HG02852 (cell line): ENCODE data around the gene PDSS2.
A peak's percentile ranks its signal among the peaks of the same experiment; 100 is the strongest.
"Not testable (repeated sequence)": the region's sequence is repeated elsewhere in the genome, so short reads cannot be mapped to it uniquely, and the experiment has no call there.

Source experiments
- ATAC-seq: cut with Tn5 transposase; IDR thresholded peaks from one replicate; pipeline ENCODE4 v1.9.1; 2021; ENCODE audit warnings: mild to moderate bottlenecking, moderate library complexity; ENCODE audit not compliant: unreplicated experiment

PDSS2 gene

DNA sequence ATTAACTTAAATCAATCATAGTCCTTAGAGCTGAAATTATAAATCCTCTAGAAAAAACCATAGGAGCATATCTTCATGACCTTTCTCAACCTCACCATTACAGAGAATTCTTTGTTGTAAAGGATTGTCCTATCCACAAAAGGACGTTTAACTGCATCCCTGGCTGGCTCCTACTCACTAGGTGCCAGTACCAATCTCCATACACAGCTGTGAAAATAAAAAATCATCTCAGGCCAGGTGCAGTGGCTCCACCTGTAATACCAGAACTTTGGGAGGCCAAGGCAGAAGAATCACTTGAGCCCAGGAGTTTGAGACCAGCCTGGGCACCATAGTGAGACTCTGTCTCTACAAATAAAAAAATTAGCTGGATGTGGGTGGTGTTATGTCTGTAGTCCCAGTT lies 89.9 kb downstream of the PDSS2 start:
- ATAC-seq, result no peak

DNA sequence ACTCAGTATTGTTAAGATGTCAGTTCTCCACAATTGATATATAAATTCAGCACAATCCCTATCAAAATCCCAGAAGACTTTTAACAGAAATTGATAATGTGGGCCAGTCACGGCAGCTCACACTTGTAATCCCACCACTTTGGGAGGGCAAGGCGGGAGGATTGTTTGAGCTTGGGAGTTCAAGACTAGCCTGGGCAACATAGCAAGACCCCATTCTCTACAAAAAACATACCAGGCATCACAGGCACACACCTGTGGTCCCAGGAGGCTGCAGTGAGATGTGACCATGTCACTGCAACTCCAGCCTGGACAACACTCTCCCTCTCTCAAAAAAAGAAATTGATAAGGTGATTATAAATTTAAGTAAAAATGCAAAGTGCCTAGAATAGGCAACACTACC lies 90.9 kb downstream of the PDSS2 start:
- ATAC-seq, result no peak

DNA sequence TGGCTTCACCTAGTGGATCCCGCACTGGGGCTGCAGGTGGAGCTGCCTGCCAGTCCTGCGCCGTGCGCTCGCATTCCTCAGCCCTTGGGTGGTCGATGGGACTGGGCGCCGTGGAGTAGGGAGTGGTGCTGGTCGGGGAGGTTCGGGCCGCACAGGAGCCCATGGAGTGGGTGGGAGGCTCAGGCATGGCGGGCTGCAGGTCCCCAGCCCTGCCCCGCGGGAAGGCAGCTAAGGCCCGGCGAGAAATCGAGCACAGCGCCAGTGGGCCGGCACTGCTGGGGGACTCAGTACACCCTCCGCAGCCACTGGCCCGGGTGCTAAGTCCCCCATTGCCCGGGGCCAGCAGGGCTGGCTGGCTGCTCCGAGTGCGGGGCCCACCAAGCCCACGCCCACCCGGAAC lies 95.2 kb downstream of the PDSS2 start:
- not testable (repeated sequence) for ATAC-seq

DNA sequence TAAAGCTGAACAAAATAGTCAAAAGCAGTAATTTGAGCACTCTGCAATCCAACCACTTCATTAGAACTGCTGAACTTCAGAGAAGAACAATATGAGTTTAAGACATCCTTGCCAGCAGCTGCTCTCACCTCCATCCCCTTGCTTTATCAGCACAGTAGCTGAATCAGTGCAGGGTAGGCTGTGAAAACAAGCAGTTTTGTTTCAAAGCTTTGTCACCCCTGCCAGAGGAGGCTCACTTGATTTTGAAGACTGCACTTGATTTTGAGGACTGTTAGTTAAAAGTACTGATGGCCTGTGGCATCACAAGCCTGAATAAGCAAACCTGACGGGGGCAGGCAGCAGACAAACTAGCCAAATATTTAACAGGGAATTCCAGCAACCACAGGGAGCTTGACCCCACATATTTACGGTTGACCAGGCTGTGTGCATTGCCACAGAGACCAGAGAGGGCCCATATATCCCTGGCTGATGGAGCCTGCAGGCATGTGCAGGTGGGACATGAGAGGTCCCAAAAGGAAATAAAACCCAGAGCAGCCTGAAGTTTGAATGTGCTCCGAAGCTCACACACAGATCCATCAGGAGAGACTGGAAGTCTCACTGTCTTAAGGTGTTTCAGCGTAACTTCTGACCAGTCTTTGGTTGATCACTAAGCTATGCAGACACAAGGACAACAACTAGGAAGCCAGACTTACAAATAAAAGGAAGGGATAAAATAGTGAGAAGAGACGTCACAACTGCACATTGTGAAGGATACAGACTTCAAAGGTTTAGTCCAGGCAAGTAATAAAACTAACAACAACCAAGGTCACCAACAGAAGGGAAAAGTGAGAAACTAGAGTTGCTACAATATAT lies 97.4 kb downstream of the PDSS2 start:
- no peak for ATAC-seq

DNA sequence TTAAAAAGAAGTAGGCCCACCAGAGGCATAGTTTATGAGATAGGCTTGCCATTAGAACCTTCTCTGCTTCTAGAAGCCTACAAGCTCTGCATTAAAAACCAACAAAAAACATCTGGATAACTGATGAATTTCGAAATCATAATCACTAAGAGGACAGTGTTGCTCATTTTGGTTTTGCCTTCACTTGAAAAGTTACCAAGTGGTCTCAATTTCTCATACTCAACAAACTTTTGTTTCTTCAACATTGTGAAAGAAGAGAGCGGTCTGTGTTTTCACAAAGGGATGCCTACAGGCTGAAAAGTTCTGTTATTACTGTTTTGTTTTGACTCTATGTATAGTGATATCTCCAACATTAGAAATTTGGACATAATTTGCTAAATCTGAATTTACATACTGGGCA lies 98.9 kb downstream of the PDSS2 start:
- no peak for ATAC-seq

DNA sequence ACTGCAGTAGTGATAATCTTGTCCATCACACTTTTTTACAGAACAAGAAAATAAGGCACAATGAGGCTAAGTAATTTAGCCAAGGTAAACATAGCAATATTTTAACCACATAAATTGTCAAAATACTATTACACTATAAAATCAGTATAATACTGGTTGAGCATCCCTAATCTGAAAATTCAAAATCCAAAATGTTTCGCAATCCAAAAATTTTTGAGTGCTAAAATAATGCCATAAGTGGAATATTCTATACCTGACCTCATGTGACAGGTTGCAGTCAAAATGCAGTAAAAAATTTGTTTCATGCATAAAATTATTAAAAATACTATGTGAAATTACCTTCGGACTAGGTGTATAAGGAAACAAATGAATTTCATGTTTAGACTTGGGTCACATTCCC lies 101.5 kb downstream of the PDSS2 start:
- no peak for ATAC-seq

DNA sequence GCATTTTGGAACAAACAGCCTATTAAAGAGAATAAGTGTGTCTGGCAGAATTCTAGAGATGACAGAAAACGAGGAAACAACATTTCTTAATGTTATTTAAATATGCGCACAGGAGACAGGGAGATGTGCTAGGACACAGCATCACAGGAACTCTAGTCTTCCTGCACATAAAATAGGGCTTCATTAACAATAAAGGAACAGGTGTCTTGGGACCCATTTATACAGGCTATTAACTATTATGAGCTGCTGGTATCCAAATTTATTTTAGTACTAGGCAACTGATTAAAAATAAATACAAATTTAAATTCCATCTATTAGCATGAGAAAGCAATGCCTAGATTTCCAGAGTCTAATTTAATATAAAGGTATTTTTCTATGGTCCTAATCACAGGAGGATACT lies 102.3 kb downstream of the PDSS2 start:
- no peak for ATAC-seq

DNA sequence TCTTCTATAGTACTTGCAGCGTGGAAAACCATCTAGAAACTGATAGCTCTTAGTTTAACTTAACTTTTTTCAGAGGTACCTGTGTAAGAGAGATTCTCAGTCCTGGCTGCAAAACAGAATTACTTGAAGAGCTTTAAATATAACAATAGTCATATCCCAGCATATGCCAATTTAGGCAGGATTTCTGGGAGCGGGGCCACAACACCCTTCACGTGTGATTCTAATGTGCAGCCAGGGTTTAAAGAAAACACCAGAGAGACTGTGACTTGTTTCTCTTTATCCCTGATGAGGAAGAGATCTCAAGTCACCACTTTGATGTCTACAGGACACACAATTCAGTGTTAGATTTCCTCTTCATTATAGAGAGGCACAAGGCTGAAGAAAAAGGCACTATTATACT lies 103.7 kb downstream of the PDSS2 start:
- no peak for ATAC-seq

DNA sequence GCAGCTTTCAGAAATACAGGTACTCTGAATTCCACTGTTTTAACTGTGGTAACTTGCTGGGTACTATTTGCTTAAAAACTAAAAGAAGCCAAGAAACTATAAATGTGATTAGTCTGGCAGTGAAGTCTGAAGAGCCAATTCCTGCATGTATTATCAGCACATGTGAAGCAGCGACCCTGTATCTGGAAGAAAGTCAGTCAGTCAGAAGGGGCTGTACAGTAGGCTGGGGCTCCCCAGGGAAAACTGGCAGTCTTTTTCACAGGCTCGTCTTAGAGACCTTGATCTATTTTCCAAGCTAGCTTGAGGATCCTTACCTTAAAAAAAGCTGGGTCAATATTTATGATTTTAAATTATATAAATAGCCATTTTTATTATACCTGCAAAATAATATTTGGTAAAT lies 104.9 kb downstream of the PDSS2 start:
- no peak for ATAC-seq

DNA sequence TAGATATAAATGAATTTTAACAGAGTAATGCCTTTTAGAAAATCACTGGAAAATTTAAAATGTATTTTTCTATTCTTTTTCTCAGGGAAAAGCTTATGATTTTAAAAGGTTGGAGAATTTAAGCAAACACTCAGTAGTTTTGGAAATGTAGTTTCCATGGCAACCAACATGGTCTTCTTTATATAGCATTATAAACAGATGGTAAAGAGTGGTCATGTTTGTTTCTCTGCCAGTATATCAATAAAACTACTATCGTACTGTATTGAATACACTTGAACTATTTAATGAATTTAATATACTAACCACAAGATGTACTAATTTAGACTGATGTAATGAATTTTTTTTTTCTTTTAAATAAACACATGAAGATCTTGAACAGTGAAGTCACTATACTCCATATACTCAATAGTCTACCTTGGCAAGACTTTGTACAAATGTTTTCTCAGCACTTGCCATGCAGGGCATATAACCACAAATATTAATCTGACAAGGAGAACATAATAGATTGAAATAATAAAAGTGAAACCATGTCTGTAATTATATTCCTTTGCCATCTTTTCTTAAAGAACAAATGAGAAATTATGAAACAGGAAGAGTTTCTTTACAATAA lies 105.5 kb downstream of the PDSS2 start:
- no peak for ATAC-seq

DNA sequence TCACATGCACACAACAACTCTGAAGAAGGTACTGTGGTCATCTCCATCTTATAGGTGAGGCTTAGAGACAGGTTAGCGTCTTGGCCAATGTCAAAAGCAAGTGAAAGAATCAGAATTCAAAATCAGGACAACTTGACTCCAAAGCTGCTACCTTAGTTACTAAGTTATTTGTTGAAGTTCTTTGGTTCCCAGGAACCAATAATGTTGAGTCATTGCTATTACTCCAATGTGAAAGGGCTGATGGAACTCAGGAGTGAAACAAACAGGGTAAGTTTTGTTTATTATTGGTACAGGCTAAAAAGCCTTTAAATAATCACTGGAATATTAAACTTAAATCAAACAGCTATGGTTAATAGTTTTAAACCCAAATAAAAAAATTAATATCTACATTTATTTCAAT lies 111.1 kb downstream of the PDSS2 start:
- ATAC-seq, result no peak

DNA sequence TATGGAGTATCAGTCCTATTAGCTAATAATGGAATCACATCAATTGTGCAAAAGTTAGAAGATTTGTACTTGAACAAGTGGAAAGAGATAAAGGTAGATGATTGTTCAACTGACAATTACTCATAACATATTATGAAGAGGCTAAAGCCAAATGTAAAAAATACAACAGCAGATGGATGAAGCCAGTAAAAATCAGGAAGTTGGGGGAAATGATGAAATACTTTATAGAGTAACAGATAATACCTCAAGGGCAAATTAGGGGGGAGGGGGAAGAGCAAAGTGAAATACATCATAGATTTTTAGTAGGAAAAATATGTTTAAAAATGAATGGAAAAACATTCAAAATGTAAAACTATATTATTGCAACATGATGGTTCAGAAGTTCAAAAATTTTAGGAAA lies 114.0 kb downstream of the PDSS2 start:
- no peak for ATAC-seq

DNA sequence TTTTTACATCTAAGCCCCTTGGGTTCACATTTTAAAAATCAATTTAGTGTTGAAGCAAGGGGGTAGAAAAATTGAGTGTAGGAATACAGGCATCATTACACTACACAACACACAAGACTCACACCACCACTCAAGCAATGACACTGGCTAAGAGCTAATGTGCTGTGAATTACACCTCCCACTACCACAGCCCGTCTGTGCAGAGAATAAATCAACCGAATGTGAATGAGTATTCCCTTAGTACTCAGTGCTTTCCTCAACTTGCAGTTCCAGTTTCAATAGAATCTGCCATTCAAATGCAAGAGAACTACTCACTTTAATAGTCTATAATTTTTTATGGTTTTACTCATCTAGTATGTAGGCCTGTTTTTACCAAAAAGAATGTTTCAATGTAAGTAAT lies 114.4 kb downstream of the PDSS2 start:
- no peak for ATAC-seq

DNA sequence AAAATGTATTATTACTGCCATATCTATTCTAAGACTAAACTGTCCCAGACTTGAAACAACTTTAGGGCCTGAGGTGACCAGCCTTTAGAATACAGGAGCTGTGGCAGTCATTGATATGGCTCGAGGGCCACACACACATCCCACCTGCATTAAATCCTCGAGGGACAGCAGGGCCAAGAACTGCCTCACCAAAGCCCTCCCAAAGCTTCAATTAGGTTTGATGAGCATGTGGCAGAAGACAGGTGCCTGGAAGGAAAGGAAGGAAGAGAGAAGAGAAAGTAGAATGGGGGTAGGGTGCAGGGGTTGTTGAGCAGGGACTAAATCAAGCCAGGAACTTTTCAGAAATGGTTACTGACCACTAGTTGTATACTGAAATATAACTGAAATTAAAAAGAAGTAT lies 115.0 kb downstream of the PDSS2 start:
- no peak for ATAC-seq

DNA sequence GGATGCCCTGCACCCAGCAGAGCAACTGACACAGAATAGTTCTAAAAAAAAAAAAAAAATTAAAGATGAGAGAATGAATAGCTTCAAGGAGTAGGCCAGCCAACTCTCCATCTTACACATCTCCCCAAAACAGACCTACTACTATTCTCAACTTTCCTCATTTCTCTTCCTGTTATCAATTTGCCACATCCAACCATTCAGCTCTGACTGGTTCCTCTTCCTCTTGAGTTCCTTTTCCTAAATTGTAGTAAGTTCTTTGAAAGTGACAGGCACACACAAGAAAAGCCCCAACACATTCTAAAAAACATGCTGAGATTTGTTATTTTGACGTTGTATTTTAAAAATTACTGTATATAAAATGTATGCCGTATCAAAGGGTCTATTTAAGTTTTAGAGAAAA lies 117.2 kb downstream of the PDSS2 start:
- ATAC-seq, result no peak

DNA sequence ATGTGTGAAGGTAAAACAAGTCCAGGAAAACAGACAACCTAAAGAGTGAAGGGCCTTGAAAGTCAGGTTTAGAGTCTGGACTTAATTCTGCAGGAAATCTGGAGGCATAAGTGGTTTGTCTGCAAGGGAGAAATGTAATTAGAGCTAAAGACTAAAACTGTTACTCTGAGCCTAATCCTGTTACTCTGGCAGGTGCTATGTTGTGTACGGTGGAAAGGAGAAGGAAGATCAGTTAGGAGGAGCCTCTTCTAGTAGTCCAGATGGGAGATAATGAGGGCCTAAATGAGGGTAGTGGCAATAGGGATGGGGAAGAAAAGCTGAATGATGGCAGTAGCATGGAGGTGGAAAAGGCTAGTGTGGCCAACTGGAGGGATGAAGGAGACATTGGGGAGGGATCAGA lies 118.5 kb downstream of the PDSS2 start:
- ATAC-seq, result no peak

DNA sequence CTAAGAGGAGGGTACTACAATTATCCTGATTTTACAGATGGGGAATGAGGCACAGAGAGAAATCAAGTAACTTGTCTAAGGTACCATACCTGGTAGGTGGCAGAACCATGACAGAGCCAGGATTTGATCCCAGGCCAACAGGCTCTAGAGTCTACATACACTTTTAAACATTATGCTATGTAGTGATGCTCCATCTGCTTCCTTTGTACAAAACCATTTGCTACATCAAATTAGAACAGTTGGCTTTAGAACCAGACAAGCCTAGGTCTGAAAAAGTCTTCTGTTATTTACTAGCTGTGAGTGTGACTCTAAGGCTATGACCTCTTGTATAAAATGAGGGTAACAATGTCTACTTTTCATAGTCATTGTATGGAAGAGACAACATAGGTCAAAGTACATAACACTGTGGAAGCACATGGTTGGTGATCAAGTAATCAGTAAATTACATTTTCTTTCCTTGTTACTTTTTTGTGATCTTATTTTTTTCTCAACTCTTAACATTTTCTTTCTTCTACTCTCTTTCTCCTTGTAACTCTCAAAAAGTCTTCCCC lies 122.1 kb downstream of the PDSS2 start:
- no peak for ATAC-seq

DNA sequence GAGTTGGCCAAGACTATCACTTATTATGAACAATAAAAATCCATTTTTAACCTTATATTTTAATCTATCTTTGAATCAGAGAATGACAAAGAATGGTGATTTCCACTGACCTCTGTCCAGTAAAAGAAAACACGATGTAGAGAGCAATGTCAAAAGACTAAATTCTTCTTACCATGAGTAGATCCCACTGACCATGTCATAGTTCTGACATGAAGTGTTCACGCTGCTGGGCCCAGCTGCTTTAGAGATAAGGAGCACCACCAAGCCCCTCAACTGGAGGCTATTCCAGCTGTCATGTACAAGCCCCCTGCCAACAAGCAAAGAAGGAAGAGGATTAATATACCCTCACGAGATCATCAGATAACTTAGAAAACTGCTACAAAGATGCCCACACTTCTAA lies 125.3 kb downstream of the PDSS2 start:
- ATAC-seq, result no peak

DNA sequence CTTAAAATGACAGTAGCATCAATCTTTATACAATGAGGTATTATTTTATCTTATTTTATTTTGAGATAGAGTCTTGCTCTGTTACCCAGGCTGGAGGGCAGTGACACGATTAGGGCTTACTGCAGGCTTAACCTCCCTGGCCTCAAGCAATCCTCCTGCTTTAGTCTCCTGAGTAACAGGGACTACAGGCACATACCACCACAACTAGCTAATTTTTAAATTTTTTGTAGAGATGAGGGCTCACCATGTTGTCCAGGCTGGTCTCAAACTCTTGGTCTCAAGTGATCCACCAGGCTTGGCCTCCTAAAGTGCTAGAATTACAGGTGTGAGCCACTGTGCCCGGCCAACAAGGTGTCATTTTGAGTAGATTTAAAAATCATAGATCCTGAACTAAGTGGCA lies 125.9 kb downstream of the PDSS2 start:
- no peak for ATAC-seq

DNA sequence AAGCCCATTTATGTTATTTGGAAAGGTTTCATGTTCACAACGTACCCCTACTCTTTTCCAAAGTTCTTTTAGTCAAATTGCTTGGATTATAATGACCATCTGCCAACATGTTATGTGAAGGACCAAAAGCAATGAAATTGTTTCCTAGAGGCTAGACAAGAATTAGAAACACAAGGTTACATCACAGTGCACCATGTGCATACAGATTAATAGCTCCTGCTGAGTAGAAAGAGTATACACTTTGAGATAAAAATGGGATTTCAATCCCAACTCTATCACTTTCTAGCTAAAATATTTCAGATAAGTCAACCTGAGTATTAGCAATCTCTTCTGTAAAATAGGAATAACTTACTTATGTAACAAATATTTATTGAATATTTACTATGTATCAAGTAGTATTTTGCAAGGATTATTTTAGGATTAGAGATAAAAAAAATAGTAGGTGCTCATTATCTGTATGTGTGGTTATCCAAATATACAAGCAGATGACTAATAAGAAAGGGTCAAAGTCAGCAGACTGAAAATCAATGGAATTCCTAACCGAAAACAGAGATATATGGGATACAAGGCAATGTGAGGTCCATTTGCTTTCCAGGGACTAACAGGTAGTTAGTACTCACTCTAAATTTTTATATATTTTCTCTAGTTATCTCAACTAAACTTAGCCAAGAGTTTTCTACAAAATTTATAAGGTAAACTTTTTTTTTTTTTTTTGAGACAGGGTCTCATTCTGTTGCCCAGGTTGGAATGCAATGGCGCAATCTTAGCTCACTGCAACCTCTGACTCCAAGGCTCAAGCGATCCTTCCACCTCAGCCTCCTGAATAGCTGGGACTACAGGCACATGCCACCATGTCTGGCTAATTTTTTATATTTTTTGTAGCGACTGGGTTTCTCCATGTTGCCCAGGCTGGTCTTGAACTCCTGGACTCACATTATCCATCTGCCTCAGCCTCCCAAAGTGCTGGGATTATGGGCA lies 127.7 kb downstream of the PDSS2 start:
- ATAC-seq, result no peak

DNA sequence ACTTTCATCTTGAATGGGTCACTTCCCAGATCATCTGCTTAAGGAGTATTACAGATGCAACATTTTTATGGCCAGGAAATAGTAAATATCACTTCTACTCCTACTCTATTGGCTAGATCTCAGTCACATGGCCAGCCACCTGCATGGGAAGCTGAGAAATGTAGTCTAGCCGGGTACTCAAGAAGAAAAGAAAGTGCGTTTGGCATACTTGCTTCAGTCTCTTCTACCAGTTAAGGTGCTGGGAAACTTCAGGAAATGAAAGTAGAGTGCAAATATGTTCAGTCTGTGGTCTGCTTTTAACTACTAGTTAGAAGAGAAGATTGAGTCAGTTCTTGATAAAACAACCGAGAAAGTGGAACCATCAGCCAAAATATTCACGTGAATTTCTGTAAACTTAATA lies 129.2 kb downstream of the PDSS2 start:
- ATAC-seq, result peak; percentile 99
